OCI-LY7 (cell line): ENCODE results near the gene ADAM22. TPM values are rescaled to one million over a fixed set of nuclear protein-coding genes. Genes with fewer than 3 reads are reported as not detected.

Experiments
- BruUV-seq: library from RNA; stranded (reverse); fragments of 400-500 nt; replicated peaks from 2 replicates; lab custom pipeline; 2021; lab: Mats Ljungman, UMichigan
- CTCF ChIA-PET: fragments of 300-600 bp; sonication (Branson Sonifier 250); formaldehyde crosslinking; loops from one replicate; lab custom pipeline; 2022; ENCODE audit warnings: antibody characterized with exemption; ENCODE audit not compliant: unreplicated experiment; lab: Charles Lee
- POLR2A ChIA-PET: fragments of 300-600 bp; sonication (Branson Sonifier 250); formaldehyde crosslinking; loops from one replicate; lab custom pipeline; 2022; ENCODE audit warnings: antibody characterized with exemption; lab: Charles Lee
- DNase-seq: peaks from one replicate; pipeline ENCODE4 v3.0.0-alpha.2; 2015; ENCODE audit warnings: low spot score
- H2AFZ ChIP-seq: fragments of 200-600 bp; sonication (generic), shearing (Covaris generic); 2 replicates; pipeline ENCODE4 v1.6.1; 2014; ENCODE audit warnings: mild to moderate bottlenecking, antibody characterized with exemption, low read length, moderate library complexity
- H3K27ac ChIP-seq: fragments of 200-600 bp; sonication (generic); 2 replicates; pipeline ENCODE4 v1.5.1; 2014; ENCODE audit warnings: mixed run types, low read depth, mild to moderate bottlenecking, moderate library complexity, low read length, inconsistent platforms; ENCODE audit not compliant: poor library complexity, severe bottlenecking
- H3K36me3 ChIP-seq: fragments of 200-600 bp; sonication (generic); 2 replicates; pipeline ENCODE4 v1.6.1; 2014; ENCODE audit warnings: mild to moderate bottlenecking, antibody characterized with exemption, low read length, moderate library complexity, mixed read lengths; ENCODE audit not compliant: insufficient read depth
- H3K4me1 ChIP-seq: fragments of 200-600 bp; sonication (generic); 2 replicates; pipeline ENCODE4 v1.5.1; 2014; ENCODE audit warnings: mild to moderate bottlenecking, low read length; ENCODE audit not compliant: insufficient read depth, poor library complexity, severe bottlenecking
- H3K4me2 ChIP-seq: fragments of 200-600 bp; sonication (generic); 2 replicates; pipeline ENCODE4 v1.6.1; 2014; ENCODE audit warnings: mild to moderate bottlenecking, low read length
- H3K4me3 ChIP-seq: fragments of 200-600 bp; sonication (generic); 2 replicates; pipeline ENCODE4 v1.5.1; 2014; ENCODE audit warnings: mild to moderate bottlenecking, low read depth, low read length; ENCODE audit not compliant: poor library complexity, severe bottlenecking
- H3K79me2 ChIP-seq: fragments of 200-600 bp; sonication (generic); 2 replicates; pipeline ENCODE4 v1.6.1; 2016; ENCODE audit warnings: low read depth, mild to moderate bottlenecking, low read length, moderate library complexity, mixed read lengths; ENCODE audit not compliant: insufficient read depth
- H3K9me2 ChIP-seq: fragments of 200-600 bp; sonication (generic); 2 replicates; pipeline ENCODE4 v1.6.1; 2016; ENCODE audit warnings: mild to moderate bottlenecking, low read length, mixed read lengths; ENCODE audit not compliant: insufficient read depth
- H3K9me3 ChIP-seq: fragments of 200-600 bp; sonication (generic); 2 replicates; pipeline ENCODE4 v1.6.1; 2014; ENCODE audit warnings: mild to moderate bottlenecking, mixed run types, low read length, mixed read lengths
- H4K20me1 ChIP-seq: fragments of 200-600 bp; sonication (generic); 2 replicates; pipeline ENCODE4 v1.6.1; 2014; ENCODE audit warnings: mild to moderate bottlenecking, antibody characterized with exemption, low read length, moderate library complexity, mixed read lengths; ENCODE audit not compliant: insufficient read depth
- CTCF ChIP-seq: fragments of 200-600 bp; sonication (generic); conservative IDR thresholded peaks from 2 replicates; pipeline ENCODE4 v1.5.1; 2014; ENCODE audit warnings: mild to moderate bottlenecking, antibody characterized with exemption, low read length, moderate library complexity, mixed read lengths
- EZH2phosphoT487 ChIP-seq: fragments of 200-600 bp; sonication (generic); IDR thresholded peaks from 2 replicates; pipeline ENCODE4 v1.6.1; 2018; ENCODE audit warnings: low read depth, borderline replicate concordance, mild to moderate bottlenecking, mixed run types, antibody characterized with exemption, low read length, moderate library complexity, mixed read lengths
- intact Hi-C: fragments of 100-400 bp; cut with micrococcal nuclease; formaldehyde crosslinking; loops from one replicate; pipeline ENCODE4 v1.10.0; 2022; ENCODE audit not compliant: unreplicated experiment
- total RNA-seq, 2 experiments: library from RNA; depleted of rRNA in 1 of 2; stranded (reverse); fragments of >200 nt in 1 of 2; shearing (Covaris generic) in 1 of 2; gene quantifications; 2 replicates each; pipeline ENCODE4 v1.2.3, GENCODE V29; 2014 to 2022

ADAM22 gene
- total RNA-seq, 2 experiments from 2014 or later: 12.0 to 13.6 TPM

- DNase-seq: no peak
- no peak for TF ChIP-seq CTCF
- TF ChIP-seq EZH2phosphoT487: no peak
- no peaks in the 10 kb centered on the region for H3K79me2 ChIP-seq
- intact Hi-C loops: no loop called here
- no peak overlapping the region for H3K4me3 ChIP-seq
- no TSS peak for BruUV-seq
- ChIA-PET CTCF (no interaction called here), POLR2A (no interaction called here)
- H4K20me1 ChIP-seq: no peaks in the 10 kb centered on the region
- no peak overlapping the region for H2AFZ ChIP-seq
- no peaks in the 10 kb centered on the region for H3K4me1 ChIP-seq
- H3K4me2 ChIP-seq: no peak overlapping the region
- no peaks in the 10 kb centered on the region for H3K9me2 ChIP-seq
- no peaks in the 10 kb centered on the region for H3K36me3 ChIP-seq
- H3K9me3 ChIP-seq: no peaks in the 10 kb centered on the region
- no peak overlapping the region for H3K27ac ChIP-seq
These were observed 79.9 kb downstream of the ADAM22 start for GRCh38 chr7:88013981-88014380.

- Histone ChIP-seq H4K20me1 (no peaks in the 10 kb centered on the region), H3K36me3 (no peaks in the 10 kb centered on the region), H3K9me3 (no peaks in the 10 kb centered on the region), H3K27ac (no peak overlapping the region), H3K4me1 (no peaks in the 10 kb centered on the region), H2AFZ (no peak overlapping the region), H3K79me2 (no peaks in the 10 kb centered on the region), H3K4me2 (no peak overlapping the region), H3K4me3 (no peak overlapping the region), H3K9me2 (no peaks in the 10 kb centered on the region)
- POLR2A ChIA-PET: no interaction called here
- DNase-seq: no peak
- no TSS peak for BruUV-seq
- CTCF ChIA-PET: no interaction called here
- intact Hi-C loops: no loop called here
- no peak for TF ChIP-seq CTCF
- no peak for TF ChIP-seq EZH2phosphoT487
These were observed 80.5 kb downstream of the ADAM22 start for GRCh38 chr7:88014581-88014980.

GRCh38 chr7:88015309-88015708 lies 81.3 kb downstream of the ADAM22 start:
- Histone ChIP-seq H3K27ac (no peak overlapping the region), H3K9me3 (no peaks in the 10 kb centered on the region), H3K9me2 (no peaks in the 10 kb centered on the region), H3K79me2 (no peaks in the 10 kb centered on the region), H4K20me1 (no peaks in the 10 kb centered on the region), H3K36me3 (no peaks in the 10 kb centered on the region), H3K4me3 (no peak overlapping the region), H3K4me1 (no peaks in the 10 kb centered on the region), H2AFZ (no peak overlapping the region), H3K4me2 (no peak overlapping the region)
- ChIA-PET POLR2A (no interaction called here), CTCF (no interaction called here)
- BruUV-seq: no TSS peak
- TF ChIP-seq CTCF (no peak), EZH2phosphoT487 (no peak)
- no peak for DNase-seq
- intact Hi-C loops: no loop called here
